A549 treated with AZD2906 at 1 μM for 4 hours (cell line): ENCODE results near the gene UGT1A8. TPM values are rescaled to one million over a fixed set of nuclear protein-coding genes. Genes with fewer than 3 reads are reported as not detected.

Experiments
- total RNA-seq: library from RNA; stranded (reverse); fragments of 200-300 nt; extraction: Qiagen RNA extraction; gene quantifications from 5 replicates; pipeline ENCODE4 v1.2.3, GENCODE V29; 2022

Gene UGT1A8
- 0.03 to 0.10 TPM (median 0.07 TPM) in 3 of 5 replicates, not detected in the others for total RNA-seq

DNA sequence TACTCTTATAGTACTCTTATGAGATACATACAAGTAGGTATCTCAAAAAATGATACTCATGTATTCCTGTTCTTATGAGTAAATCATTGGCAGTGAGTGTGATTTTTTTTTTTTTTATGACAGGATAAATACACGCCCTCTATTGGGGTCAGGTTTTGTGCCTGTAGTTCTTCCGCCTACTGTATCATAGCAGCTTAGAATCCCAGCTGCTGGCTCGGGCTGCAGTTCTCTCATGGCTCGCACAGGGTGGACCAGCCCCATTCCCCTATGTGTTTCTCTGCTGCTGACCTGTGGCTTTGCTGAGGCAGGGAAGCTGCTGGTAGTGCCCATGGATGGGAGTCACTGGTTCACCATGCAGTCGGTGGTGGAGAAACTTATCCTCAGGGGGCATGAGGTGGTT, at the start of gene UGT1A8:
TSS of gene UGT1A8 (plus strand) at position 158 of the 400 bp plus-strand sequence. CDS start at position 233, 75 bp downstream.

DNA sequence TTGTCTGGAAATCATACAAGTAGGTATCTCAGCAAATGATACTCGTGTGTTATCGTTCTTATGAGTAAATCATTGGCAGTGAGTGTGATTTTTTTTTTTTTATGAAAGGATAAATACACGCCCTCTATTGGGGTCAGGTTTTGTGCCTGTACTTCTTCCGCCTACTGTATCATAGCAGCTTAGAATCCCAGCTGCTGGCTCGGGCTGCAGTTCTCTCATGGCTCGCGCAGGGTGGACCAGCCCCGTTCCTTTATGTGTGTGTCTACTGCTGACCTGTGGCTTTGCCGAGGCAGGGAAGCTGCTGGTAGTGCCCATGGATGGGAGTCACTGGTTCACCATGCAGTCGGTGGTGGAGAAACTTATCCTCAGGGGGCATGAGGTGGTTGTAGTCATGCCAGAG, 18.9 kb downstream of the UGT1A8 start, which contains the start of gene UGT1A10:
TSS of gene UGT1A10 (plus strand) at position 143 of the 400 bp plus-strand sequence. CDS start at position 218, 75 bp downstream.

DNA sequence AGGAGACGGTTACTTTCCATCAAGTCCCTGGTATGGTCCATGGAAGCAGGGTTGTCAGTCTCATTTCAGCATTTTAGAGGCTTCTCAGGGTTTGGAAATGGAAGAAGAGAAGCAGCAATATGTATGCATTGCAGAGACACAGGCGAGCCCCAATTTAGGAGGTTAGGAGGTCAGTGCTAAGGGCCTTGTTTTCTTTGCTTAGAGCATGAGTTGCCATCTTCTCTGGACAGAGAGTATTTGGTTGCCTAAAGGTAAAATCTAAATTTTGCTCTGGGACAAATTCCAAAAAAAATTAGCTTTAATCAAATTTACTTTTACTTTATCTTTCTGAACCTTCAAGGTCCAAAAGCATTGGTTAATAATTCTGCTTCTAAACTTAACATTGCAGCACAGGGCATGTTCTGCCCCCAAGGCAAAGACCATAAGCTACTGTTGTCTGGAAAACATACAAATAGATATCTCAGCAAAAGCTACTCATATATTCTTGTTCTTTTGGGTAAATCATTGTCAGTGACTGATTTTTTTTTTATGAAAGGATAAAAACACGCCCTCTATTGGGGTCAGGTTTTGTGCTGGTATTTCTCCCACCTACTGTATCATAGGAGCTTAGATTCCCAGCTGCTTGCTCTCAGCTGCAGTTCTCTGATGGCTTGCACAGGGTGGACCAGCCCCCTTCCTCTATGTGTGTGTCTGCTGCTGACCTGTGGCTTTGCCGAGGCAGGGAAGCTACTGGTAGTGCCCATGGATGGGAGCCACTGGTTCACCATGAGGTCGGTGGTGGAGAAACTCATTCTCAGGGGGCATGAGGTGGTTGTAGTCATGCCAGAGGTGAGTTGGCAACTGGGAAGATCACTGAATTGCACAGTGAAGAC, 54.1 kb downstream of the UGT1A8 start, which contains the start of gene UGT1A9:
TSS of gene UGT1A9 (plus strand) at position 609 of the 872 bp plus-strand sequence. CDS start at position 646, 37 bp downstream.

DNA sequence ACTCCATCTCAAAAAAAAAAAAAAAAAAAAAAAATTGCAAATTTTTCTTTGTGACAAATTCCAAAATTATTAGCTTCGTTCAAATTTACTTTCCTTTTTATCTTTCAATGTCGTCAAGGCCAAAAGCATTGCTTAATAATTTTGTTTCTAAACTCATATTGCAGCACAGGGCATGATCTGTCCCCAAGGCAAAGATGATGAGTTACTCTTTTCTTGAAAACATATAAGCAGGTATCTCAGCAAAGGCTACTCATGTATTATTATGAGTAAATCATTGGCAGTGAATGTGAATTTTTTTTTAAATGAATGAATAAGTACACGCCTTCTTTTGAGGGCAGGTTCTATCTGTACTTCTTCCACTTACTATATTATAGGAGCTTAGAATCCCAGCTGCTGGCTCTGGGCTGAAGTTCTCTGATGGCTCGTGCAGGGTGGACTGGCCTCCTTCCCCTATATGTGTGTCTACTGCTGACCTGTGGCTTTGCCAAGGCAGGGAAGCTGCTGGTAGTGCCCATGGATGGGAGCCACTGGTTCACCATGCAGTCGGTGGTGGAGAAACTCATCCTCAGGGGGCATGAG, 64.2 kb downstream of the UGT1A8 start, which contains the start of gene UGT1A7:
TSS of gene UGT1A7 (plus strand) at position 381 of the 579 bp plus-strand sequence. CDS start at position 418, 37 bp downstream.

DNA sequence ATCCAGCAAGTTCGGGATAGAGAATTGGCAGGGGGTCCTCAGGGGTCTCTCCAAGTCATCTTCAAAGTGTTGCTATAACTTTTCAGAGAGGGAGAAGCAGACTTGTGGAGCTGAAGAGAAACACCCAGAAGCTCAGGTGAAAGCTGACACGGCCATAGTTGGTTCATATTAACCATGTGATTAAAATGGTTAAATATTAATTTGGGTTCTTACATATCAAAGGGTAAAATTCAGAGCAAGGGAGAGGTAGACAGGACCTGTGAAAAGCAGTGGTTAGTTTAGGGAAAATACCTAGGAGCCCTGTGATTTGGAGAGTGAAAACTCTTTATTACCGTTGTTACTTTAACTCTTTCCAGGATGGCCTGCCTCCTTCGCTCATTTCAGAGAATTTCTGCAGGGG, 75.2 kb downstream of the UGT1A8 start, which contains the start of gene UGT1A6:
TSS of gene UGT1A6 (plus strand) at position 243 of the 400 bp plus-strand sequence. CDS start at position 358, 115 bp downstream.

DNA sequence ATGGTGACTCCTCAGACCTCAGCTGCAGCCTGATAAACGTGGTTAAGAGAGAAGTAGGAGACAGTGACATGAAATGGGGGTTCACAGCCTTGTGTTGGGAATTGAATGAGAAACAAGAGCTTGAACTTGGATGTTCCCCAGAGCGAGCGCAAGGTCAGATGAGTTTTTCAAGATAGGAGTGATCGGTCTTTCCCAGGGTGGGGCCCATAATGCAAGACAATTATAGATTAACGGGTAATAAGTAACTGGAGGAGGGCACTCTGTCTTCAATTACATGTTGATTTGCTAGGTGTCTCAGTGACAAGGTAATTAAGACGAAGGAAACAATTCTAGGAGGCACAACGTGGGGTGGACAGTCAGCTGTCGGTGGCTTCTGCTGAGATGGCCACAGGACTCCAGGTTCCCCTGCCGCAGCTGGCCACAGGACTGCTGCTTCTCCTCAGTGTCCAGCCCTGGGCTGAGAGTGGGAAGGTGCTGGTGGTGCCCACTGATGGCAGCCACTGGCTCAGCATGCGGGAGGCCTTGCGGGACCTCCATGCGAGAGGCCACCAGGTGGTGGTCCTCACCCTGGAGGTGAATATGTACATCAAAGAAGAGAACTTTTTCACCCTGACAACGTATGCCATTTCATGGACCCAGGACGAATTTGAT, 95.3 kb downstream of the UGT1A8 start, which contains the start of gene UGT1A5:
TSS of gene UGT1A5 (plus strand) at position 297 of the 651 bp plus-strand sequence. CDS start at position 382, 85 bp downstream.

DNA sequence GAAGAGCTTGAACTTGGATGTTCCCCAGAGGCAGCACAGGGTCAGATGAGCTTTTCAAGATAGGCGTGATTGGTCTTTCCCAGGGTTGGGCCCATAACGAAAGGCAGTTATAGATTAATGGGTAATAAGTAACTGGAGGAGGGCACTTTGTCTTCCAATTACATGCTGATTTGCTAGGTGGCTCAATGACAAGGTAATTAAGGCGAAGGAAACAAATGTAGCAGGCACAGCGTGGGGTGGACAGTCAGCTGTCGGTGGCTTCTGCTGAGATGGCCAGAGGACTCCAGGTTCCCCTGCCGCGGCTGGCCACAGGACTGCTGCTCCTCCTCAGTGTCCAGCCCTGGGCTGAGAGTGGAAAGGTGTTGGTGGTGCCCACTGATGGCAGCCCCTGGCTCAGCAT, 101.1 kb downstream of the UGT1A8 start, which contains the start of gene UGT1A4:
TSS of gene UGT1A4 (plus strand) at position 185 of the 400 bp plus-strand sequence. CDS start at position 270, 85 bp downstream.

DNA sequence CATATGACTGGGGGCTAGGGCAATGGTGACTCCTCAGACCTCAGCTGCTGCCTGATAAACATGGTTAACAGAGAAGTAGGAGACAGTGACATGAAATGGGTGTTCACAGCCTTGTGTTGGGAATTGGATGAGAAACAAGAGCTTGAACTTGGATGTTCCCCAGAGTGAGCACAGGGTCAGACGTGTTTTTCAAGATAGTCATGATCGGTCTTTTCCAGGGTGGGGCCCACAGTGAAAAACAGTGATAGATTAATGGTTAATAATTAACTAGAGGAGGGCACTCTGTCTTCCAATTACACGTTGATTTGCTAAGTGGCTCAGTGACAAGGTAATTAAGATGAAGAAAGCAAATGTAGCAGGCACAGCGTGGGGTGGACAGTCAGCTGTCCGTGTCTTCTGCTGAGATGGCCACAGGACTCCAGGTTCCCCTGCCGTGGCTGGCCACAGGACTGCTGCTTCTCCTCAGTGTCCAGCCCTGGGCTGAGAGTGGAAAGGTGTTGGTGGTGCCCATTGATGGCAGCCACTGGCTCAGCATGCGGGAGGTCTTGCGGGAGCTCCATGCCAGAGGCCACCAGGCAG, 111.4 kb downstream of the UGT1A8 start, which contains the start of gene UGT1A3:
TSS of gene UGT1A3 (plus strand) at position 320 of the 579 bp plus-strand sequence. CDS start at position 405, 85 bp downstream.

DNA sequence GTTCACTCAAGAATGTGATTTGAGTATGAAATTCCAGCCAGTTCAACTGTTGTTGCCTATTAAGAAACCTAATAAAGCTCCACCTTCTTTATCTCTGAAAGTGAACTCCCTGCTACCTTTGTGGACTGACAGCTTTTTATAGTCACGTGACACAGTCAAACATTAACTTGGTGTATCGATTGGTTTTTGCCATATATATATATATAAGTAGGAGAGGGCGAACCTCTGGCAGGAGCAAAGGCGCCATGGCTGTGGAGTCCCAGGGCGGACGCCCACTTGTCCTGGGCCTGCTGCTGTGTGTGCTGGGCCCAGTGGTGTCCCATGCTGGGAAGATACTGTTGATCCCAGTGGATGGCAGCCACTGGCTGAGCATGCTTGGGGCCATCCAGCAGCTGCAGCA, 142.6 kb downstream of the UGT1A8 start, which contains the start of gene UGT1A1:
TSS of gene UGT1A1 (plus strand) at position 228 of the 400 bp plus-strand sequence. CDS start at position 246, 18 bp downstream.

DNA sequence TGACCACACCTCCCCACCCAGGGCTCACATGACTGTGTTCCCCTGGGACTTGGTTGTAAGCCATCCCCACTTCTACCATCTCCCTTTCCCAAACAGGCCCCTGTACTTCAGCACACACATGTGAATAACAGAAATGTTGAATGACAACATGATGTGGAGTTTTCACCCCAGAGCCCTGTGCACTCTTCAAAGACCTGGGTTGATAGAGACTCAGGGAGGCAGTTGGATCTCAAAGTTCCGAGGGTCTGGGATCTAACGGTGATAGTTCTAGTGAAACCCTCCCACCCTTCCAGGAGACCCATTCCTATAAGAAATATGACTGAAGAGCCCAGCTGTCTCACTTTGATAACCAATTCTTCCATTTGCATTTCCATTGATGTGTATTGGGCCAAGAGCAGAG, 160.6 kb downstream of the UGT1A8 start, which contains the start of gene MROH2A:
TSS of gene MROH2A (plus strand) at position 301 of the 400 bp plus-strand sequence. CDS start 1,029 bp downstream, outside the sequence.

Other genes with a start within 250 kb of the UGT1A8 start
- 20.1 to 24.5 TPM (median 22.5 TPM) in 5 replicates for gene USP40, start 50.9 kb upstream of the UGT1A8 start, total RNA-seq
- gene UGT1A10, start 18.8 kb downstream of the UGT1A8 start, total RNA-seq: 0.03 to 0.14 TPM (median 0.08 TPM) in 4 of 5 replicates, not detected in the other
- 3.3 to 5.5 TPM (median 3.7 TPM) in 5 replicates for gene UGT1A9, start 54.3 kb downstream of the UGT1A8 start, total RNA-seq
- 3.4 to 5.0 TPM (median 3.5 TPM) in 5 replicates for gene UGT1A7, start 64.3 kb downstream of the UGT1A8 start, total RNA-seq
- gene UGT1A6, start 75.3 kb downstream of the UGT1A8 start, total RNA-seq: 0.72 to 1.1 TPM (median 0.89 TPM) in 5 replicates
- 0.03 to 0.09 TPM (median 0.05 TPM) in 3 of 5 replicates, not detected in the others for gene UGT1A5, start 95.3 kb downstream of the UGT1A8 start, total RNA-seq
- 0.06 to 0.11 TPM (median 0.06 TPM) in 3 of 5 replicates, not detected in the others for gene UGT1A4, start 101.1 kb downstream of the UGT1A8 start, total RNA-seq
- gene UGT1A3, start 111.4 kb downstream of the UGT1A8 start, total RNA-seq: 0.05 to 0.09 TPM (median 0.07 TPM) in 4 of 5 replicates, not detected in the other
- 0.51 to 0.86 TPM (median 0.73 TPM) in 5 replicates for gene UGT1A1, start 142.6 kb downstream of the UGT1A8 start, total RNA-seq
- gene MROH2A, start 160.7 kb downstream of the UGT1A8 start, total RNA-seq: 0.11 to 0.23 TPM (median 0.18 TPM) in 4 of 5 replicates, not detected in the other
- gene HJURP, start 236.9 kb downstream of the UGT1A8 start, total RNA-seq: 48.3 to 54.8 TPM (median 50.4 TPM) in 5 replicates